Adipocyte (in vitro differentiated cells): ENCODE data around the gene DNTTIP2.

Experiments used
- DNase-seq: peaks from one replicate; pipeline ENCODE4 v3.0.0-alpha.2; 2015; ENCODE audit warnings: low read depth
- H3K27me3 ChIP-seq: replicated peaks from 2 replicates; pipeline ENCODE4 v1.7.0; 2013; ENCODE audit warnings: mild to moderate bottlenecking, low read length, moderate library complexity; ENCODE audit not compliant: control insufficient read depth, insufficient read depth
- H3K36me3 ChIP-seq: 2 replicates; pipeline ENCODE4 v1.7.0; 2013; ENCODE audit warnings: low read length, mild to moderate bottlenecking, moderate library complexity; ENCODE audit not compliant: control insufficient read depth, insufficient read depth, severe bottlenecking
- H3K4me1 ChIP-seq: 2 replicates; pipeline ENCODE4 v1.7.0; 2013; ENCODE audit warnings: mild to moderate bottlenecking, low read length, moderate library complexity; ENCODE audit not compliant: control insufficient read depth, insufficient read depth
- H3K4me3 ChIP-seq: 2 replicates; pipeline ENCODE4 v1.7.0; 2013; ENCODE audit warnings: mild to moderate bottlenecking, low read length, moderate library complexity
- H3K9ac ChIP-seq: 2 replicates; pipeline ENCODE4 v1.7.0; 2013; ENCODE audit warnings: mild to moderate bottlenecking, low read length, moderate library complexity
- H3K9me3 ChIP-seq: 2 replicates; pipeline ENCODE4 v1.7.0; 2013; ENCODE audit warnings: mild to moderate bottlenecking, low read length, moderate library complexity; ENCODE audit not compliant: control insufficient read depth

Gene DNTTIP2

DNA sequence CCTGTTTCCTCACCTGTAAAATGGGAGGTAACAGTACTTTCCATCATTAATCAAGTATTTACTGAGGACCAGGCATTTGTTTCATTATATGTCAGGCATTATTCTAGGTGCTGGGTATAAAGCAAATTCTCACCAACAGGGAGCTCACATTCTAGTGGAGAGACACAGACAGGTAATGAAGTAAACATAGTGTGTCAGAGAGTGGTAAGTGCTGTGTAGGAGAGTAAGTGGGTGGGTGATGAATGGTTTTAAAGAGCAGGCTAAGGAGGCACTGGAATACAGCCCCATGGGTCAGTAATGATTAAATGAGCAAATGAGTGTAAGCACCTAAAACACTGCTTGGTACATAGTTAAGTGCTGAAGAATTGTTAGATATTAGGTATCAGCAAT is 60.4 kb downstream of the DNTTIP2 start:
- DNase-seq: no peak
- Histone ChIP-seq H3K27me3 (no peaks in the 10 kb centered on the region), H3K36me3 (no peaks in the 10 kb centered on the region), H3K9ac (no peak overlapping the region), H3K4me1 (peaks cover 12% of the 10 kb centered on the region), H3K4me3 (no peak overlapping the region), H3K9me3 (no peaks in the 10 kb centered on the region)

DNA sequence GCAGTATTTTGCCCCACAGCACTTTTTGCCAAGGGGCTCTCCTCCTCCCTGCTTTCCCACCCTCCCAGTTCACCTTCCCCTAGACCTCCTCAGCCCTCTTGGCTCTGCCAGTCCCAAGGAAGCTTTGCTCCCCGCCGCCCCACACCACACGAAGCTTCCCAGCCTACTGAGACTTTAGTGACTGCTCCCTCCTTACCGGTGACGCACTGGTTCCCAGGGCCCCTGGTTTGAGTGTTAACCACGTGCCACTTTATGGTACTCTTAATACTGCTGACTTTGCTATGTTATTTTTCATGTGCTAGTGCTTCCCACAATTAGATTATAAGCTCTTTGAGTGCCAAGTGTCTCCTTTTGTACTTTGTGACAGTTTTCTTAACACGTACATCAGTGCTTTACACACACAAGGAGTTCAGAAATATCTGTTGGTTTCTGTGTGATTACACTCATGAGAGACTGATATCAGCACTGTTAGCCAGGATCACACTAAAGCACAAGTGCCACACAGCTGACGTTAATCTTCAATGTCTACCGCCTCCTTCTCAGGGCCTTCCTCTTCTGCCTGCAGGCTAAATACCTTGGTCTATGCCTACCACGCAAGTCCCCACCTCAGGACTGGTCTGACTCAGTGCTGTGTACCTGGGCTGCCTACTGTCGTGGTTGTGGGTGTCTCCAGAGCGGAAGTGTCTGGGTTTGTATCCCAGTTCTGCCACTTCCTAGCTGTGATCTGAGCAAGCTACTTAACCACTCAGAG is 61.0 kb downstream of the DNTTIP2 start:
- H3K4me1 ChIP-seq: peaks cover 17% of the 10 kb centered on the region
- H3K36me3 ChIP-seq: no peaks in the 10 kb centered on the region
- no peak overlapping the region for H3K4me3 ChIP-seq
- no peak for DNase-seq
- H3K9ac ChIP-seq: no peak overlapping the region
- H3K9me3 ChIP-seq: no peaks in the 10 kb centered on the region
- H3K27me3 ChIP-seq: no peaks in the 10 kb centered on the region

DNA sequence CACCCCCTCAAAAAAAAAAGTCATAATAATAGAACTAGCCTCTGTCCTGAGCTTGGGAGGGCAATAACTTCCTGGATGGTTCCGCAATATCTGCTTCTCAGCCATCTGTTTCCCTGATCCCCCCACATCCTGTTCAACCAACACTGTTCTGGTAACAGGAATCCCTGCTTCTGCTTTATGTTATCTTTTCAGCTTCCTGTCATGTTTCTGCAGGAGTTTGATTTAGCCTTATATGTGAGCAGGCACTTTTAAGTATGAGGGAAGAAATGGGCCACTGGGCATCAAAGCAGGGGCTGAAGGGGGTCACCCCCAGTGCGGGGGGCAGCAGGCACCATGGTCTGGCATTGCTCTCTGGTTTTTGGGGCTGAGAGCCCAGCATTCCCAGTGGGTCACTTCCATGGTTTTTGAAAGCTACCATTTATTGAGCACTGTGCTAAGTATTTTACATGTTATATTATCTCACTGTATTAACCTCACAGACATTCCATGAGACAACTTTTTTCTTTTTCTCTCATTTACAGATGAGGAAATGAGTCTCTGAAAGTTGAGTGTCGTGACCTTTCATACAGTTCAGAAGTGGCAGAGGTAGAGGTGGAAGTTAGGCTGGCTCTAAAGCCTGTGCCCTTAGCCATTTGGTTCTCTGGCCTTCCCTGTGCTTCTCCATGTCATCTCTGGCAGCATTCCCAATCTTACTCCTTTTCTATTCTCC is 61.9 kb downstream of the DNTTIP2 start:
- Histone ChIP-seq H3K9me3 (no peaks in the 10 kb centered on the region), H3K27me3 (no peaks in the 10 kb centered on the region), H3K4me3 (no peak overlapping the region), H3K36me3 (no peaks in the 10 kb centered on the region), H3K9ac (no peak overlapping the region), H3K4me1 (peaks cover 23% of the 10 kb centered on the region)
- DNase-seq: peak; percentile 69
